Neural progenitor cell (in vitro differentiated cells): Measurements from ENCODE around the gene MXRA8.

Source experiments
- CTCF ChIP-seq: fragments of 200-600 bp; sonication (generic); IDR thresholded peaks from 2 replicates; pipeline ENCODE4 v1.5.1; 2017; ENCODE audit warnings: antibody characterized with exemption, mild to moderate bottlenecking
- EZH2 ChIP-seq: fragments of 200-600 bp; sonication (generic); IDR thresholded peaks from 2 replicates; pipeline ENCODE4 v1.6.1; 2017; ENCODE audit warnings: antibody characterized with exemption, mild to moderate bottlenecking, moderate library complexity
- EZH2phosphoT487 ChIP-seq: fragments of 200-600 bp; sonication (generic); IDR thresholded peaks from 2 replicates; pipeline ENCODE4 v1.6.1; 2017; ENCODE audit warnings: antibody characterized with exemption

- TF ChIP-seq CTCF (no peak), EZH2phosphoT487 (no peak), EZH2 (no peak)
These were observed 12.5 kb upstream of the MXRA8 start for GRCh38 chr1:1370771-1371300.
